ENCODE data around the gene OR52H1.
"Not testable (repeated sequence)": the region's sequence is repeated elsewhere in the genome, so short reads cannot be mapped to it uniquely, and the experiment has no call there.

The OR52H1 gene

GRCh38 chr11:5548440-5548839 is at the start of gene OR52H1:
Gene OR52H1 (minus strand): TSS chr11:5548540. CDS start chr11:5545505, 3,035 bp downstream.
- DNase-seq = no peak

GRCh38 chr11:5597953-5598352 is 49.6 kb upstream of the OR52H1 start:
- no peak for DNase-seq

GRCh38 chr11:5596607-5597201 is 48.4 kb upstream of the OR52H1 start, which contains the start of gene TRIM6:
Gene TRIM6 (plus strand): TSS chr11:5596637. CDS start chr11:5596898, 261 bp downstream.
- no peak for DNase-seq

GRCh38 chr11:5593146-5593545 is 44.8 kb upstream of the OR52H1 start:
- DNase-seq = no peak

- no peak for DNase-seq
These were observed 44.3 kb upstream of the OR52H1 start for GRCh38 chr11:5592615-5593014.

GRCh38 chr11:5591613-5592012 is 43.3 kb upstream of the OR52H1 start:
- no peak for DNase-seq

GRCh38 chr11:5589906-5590305 is 41.6 kb upstream of the OR52H1 start:
- DNase-seq = not testable (repeated sequence)

GRCh38 chr11:5584458-5584857 is 36.1 kb upstream of the OR52H1 start:
- DNase-seq = not testable (repeated sequence)

- no peak for DNase-seq
These were observed 32.7 kb upstream of the OR52H1 start for GRCh38 chr11:5581014-5581413.

GRCh38 chr11:5580577-5580976 is 32.2 kb upstream of the OR52H1 start, which contains the start of gene OR52B6:
Gene OR52B6 (plus strand): TSS chr11:5580877. CDS start chr11:5580877, 0 bp downstream.
- DNase-seq = no peak

GRCh38 chr11:5577101-5577500 is 28.8 kb upstream of the OR52H1 start:
- DNase-seq = no peak

- DNase-seq = no peak
These were observed 26.8 kb upstream of the OR52H1 start for GRCh38 chr11:5575152-5575551.

- no peak for DNase-seq
These were observed 26.3 kb upstream of the OR52H1 start for GRCh38 chr11:5574654-5575053.

GRCh38 chr11:5564259-5565019 is 16.1 kb upstream of the OR52H1 start:
- no peak for DNase-seq

GRCh38 chr11:5557751-5558150 is 9.4 kb upstream of the OR52H1 start:
- no peak for DNase-seq

- DNase-seq = no peak
These were observed 8.4 kb upstream of the OR52H1 start for GRCh38 chr11:5556596-5557188.

- no peak for DNase-seq
These were observed 5.0 kb upstream of the OR52H1 start for GRCh38 chr11:5553343-5553742.

GRCh38 chr11:5550440-5551095 is 2.2 kb upstream of the OR52H1 start:
- no peak for DNase-seq

- DNase-seq = no peak
These were observed 358 bp downstream of the OR52H1 start for GRCh38 chr11:5547982-5548381.

- no peak for DNase-seq
These were observed 1.9 kb downstream of the OR52H1 start for GRCh38 chr11:5546457-5546856.

GRCh38 chr11:5541427-5541826 is 6.9 kb downstream of the OR52H1 start:
- DNase-seq = no peak

GRCh38 chr11:5536482-5536881 is 11.9 kb downstream of the OR52H1 start:
- no peak for DNase-seq

GRCh38 chr11:5534046-5534445 is 14.3 kb downstream of the OR52H1 start:
- no peak for DNase-seq

Measured in SHP77 (cell line).